ENCODE results near the gene KCTD1.

Gene KCTD1

DNA sequence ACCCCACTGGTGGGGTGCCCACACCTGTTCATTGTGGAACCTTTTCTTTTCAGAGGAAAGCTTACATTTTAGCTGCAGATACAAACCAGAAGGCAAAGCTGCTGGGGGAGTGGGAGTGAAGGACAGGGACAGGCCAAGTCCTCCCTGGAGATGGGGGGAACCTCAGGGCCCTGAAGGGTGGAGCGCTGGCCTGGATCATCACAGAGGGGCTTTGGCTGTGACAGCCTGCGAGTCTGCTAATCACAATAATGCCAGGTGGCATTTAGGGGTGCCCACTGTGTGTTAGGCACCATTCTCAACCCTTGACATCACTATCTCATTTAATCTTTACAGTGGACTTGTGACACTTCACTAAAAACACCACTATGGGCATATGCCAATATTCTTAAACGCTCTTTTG is 27.4 kb downstream of the KCTD1 start:
- FAIRE-seq: no peak
- TF ChIP-seq POLR2A (IDR thresholded peaks at IDR 0.05; ENCODE audit: low read depth, low read length): no peak
- DNase-seq (ENCODE audit: insufficient read length, low spot score): no peak

DNA sequence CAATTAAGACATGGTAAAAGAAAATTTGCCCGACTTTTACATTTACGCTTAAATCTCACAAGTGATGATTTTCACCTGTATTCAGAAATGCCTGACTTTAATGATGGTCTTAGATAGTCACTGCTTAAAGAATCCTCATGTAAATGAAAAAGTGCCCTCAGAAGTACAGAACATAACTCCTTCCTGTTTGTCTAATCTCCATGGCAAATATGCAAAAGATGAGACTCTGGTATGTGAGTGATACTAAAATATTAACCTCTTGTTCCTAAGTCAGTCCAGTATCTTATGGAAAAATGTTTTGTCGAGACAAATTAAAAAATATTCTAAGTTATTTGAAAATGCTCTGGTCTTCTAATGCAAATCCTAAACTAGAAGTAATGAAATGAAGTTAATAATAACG is 29.2 kb downstream of the KCTD1 start:
- TF ChIP-seq POLR2A (IDR thresholded peaks at IDR 0.05; ENCODE audit: low read depth, low read length): no peak
- DNase-seq (ENCODE audit: insufficient read length, low spot score) (no peak), FAIRE-seq (no peak)

DNA sequence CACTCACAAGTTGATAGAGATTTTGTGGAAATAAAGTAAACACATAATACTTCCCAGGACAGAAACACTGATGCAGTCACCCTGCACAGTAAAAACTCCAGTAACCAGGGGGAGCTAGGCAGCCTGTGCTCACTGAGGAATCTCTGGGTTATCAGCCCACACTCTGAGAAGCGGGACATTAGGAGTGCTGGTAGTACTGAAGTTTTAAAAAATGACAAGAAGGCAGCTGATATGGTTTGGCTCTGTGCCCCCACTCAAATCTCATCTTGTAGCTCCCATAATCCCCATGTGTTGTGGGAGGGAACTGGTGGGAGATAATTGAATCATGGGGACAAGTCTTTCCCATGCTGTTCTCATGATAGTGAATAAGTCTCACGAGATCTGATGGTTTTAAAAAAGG is 31.4 kb downstream of the KCTD1 start:
- no peak for TF ChIP-seq POLR2A (IDR thresholded peaks at IDR 0.05; ENCODE audit: low read depth, low read length)
- FAIRE-seq: no peak
- no peak for DNase-seq (ENCODE audit: insufficient read length, low spot score)

DNA sequence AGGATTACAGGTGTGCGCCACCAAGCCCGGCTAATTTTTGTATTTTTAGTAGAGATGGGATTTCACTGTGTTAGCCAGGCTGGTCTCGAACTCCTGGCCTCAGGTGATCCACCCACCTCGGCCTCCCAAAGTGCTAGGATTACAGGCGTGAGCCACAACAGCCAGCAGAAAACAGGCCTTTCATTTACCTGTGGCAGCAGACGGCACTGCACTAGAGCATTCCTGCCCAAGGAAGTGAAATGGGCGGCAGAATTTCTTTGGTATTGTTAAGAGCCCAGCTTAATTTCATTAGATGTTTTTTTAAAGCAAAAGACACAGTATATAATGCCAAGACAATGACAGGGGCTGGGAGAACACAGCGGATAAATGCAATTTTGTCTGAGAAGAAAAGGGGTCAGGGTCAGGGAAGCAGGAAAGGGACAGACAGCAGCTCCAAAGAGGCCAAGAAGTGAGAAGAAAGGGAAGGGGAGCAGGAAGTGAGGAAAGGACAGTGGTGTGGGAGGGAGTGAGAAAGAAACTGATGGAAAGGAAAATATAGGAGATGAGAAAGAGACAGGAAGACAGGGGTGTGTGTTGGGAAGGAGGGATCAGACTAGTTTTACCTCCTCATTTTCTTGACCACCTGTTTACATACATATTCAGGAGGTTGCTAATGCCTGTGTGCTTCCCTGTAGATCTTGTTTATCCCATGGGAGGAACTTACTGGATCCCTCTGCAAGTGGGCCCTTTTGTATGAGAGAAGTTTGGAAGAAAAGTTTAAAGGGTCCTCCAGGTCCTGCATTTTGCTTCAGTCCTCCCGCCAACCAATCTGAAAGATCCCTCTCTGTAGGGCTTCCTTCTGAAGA is 32.5 kb downstream of the KCTD1 start:
- FAIRE-seq (no peak), DNase-seq (ENCODE audit: insufficient read length, low spot score) (no peak)
- TF ChIP-seq POLR2A (IDR thresholded peaks at IDR 0.05; ENCODE audit: low read depth, low read length): no peak

DNA sequence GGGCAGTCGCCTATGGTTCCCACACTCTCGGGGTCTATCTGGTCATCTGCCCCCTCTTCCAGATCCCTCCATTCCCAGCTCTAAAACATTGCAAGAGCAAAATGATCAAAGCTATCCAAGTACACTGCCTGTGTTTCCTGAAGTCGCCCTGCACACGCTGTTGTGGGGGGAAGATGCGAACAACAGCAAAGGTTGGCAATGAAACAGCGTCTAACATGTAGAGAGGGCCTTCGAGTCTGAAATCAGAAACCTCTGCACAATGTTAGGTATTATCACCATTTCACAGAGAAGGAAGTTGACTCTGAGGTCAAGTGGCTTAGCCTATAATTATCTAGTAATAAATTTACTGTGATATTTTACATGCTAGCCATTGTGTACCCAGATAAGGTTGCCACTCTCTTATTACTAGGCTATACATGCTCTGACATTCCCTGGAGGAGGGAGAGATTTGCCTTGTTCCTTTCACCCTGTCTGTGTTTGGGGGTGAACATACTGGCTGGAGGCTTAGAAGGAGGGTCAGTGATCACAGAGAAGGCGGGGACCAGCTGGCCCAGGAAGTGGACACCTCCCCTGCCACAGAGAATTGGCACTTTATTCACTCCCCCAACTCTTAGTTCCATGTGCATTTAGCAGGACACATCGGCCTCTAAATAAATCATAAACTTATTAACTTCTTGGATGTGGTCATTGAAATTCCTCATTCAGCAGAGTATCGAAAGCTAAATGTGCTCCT is 36.8 kb downstream of the KCTD1 start:
- TF ChIP-seq POLR2A (IDR thresholded peaks at IDR 0.05; ENCODE audit: low read depth, low read length): no peak
- no peak for DNase-seq (ENCODE audit: insufficient read length, low spot score)
- FAIRE-seq: no peak

DNA sequence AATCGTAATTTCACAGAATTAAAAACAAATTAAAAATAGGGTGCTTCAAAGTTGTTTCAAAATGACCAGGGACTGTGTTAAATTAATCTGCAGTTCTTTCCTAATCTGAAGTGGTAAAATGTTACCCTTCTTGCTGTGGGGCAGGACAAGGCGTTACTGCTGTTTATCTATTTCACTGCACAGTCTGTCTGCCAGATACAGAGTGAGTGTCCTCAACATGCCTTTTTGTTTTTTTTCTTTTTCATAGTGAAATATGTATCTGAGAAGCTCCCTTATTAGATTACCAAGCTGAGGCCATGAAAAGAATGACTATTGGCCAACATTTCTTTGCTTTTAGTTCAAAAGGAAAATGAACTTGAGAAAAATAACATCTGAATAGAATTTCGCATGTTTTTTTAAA is 38.0 kb downstream of the KCTD1 start:
- DNase-seq (ENCODE audit: insufficient read length, low spot score): no peak
- no peak for TF ChIP-seq POLR2A (IDR thresholded peaks at IDR 0.05; ENCODE audit: low read depth, low read length)
- FAIRE-seq: no peak

DNA sequence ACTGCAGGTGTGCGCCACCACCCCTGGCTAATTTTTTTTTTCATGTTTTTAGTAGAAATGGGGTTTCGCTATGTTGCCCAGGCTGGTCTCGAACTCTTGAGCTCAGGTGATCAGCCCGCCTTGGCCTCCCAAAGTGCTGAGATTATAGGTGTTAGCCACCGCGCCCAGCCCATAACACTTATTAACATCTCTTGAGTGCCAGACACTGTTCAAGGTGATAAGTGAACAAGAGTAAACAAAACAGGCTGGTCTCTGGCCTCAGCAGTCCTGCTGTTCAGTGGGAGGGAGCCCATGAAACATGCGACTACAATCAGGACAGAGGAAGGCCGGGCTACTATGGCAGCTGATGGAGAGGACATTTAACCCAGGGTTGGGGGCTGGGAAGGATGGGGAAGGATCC is 42.3 kb downstream of the KCTD1 start:
- DNase-seq (ENCODE audit: insufficient read length, low spot score) (no peak), FAIRE-seq (no peak)
- TF ChIP-seq POLR2A (IDR thresholded peaks at IDR 0.05; ENCODE audit: low read depth, low read length): no peak

DNA sequence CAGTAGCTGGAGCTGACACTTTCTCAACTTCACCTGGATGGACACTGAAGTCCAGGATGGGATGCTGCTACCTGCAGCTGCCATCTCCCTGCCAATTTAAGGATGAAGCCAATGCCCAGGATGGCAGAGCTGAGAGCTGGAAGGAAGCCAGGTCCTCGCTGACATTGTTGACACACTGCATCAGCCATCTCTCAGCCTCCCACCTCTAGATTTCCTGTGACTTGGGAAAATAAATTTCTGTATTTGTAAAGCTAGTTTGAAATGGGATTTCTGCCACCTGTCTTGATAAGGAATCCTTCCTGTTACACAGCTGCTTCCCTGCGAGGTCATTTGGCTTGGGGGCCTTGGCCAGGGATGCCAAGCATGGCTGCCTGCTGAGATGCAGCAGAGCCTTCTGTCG is 43.5 kb downstream of the KCTD1 start:
- no peak for FAIRE-seq
- DNase-seq (ENCODE audit: insufficient read length, low spot score): no peak
- TF ChIP-seq POLR2A (IDR thresholded peaks at IDR 0.05; ENCODE audit: low read depth, low read length): no peak

DNA sequence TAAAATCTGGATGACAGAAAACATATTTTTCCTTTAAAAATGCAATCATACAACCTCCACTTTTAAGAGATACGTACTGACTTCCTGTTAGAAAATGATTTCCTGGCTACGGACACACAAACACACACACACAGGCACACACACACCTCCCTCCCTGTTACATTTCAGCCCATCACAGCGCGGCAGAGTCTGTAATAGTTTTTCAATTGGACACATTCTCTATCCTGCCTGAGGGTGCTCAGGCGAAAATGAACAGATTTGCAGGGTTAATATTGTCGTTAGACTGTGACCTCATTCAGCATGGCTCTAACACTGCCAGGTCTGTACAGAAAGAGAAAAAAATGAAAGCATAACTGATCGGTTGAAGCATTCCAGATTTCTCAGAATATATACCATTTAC is 45.0 kb downstream of the KCTD1 start:
- FAIRE-seq (no peak), DNase-seq (ENCODE audit: insufficient read length, low spot score) (no peak)
- no peak for TF ChIP-seq POLR2A (IDR thresholded peaks at IDR 0.05; ENCODE audit: low read depth, low read length)

DNA sequence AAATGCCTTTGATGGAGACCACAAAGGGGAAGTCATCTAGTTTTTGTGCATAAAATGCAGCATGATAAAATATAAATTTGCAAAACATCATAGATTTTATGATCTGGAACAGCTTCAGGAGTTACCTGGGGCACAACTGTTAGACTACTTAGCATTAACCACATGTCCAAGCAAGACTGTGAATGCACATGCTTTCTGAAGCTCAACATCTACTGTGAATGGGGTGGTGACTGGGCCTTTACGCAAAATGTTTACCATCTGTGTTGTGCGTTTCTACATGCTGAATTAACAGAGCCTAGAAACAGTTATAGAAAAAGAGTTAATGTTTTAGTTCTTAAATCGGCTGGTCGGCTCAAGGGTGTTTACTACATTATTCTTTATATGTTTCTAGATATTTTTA is 45.5 kb downstream of the KCTD1 start:
- DNase-seq (ENCODE audit: insufficient read length, low spot score) (no peak), FAIRE-seq (no peak)
- no peak for TF ChIP-seq POLR2A (IDR thresholded peaks at IDR 0.05; ENCODE audit: low read depth, low read length)

DNA sequence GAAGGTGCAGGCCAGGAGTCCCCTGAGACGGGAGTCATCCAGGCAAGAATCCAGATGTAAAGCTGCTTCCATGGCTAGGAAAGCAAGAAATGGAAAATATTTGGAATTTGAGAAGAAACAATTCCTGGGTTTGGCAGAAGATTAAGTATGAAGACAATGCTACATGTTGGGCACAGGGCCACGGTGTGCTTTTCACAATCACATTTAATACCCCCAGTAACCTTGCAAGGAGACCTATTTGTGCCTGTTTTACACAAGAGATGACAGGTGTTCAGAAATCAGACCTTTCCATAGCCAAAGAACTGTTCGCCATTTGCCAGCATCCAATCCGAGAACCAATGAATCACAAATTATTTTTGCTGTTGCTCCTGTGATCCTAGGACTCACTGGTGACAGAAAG is 50.5 kb downstream of the KCTD1 start:
- FAIRE-seq (no peak), DNase-seq (ENCODE audit: insufficient read length, low spot score) (no peak)
- TF ChIP-seq POLR2A (IDR thresholded peaks at IDR 0.05; ENCODE audit: low read depth, low read length): no peak

DNA sequence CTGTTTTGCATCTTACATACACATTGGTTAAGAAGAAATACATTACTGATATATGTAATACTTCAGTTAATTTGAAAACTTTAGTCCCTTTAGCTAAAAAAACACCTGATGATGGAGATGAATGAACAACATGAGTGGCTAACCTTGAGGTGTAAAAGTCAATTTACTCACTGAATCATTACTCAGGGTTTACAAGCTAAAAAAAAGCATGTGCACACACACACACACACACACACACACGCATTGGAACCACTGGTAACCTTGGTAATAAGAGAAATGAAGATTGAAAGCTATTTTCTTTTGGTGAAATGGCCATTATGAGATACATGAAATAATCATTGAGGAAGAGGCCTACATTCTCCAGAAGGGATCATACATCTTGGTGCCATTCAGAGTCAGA is 51.8 kb downstream of the KCTD1 start:
- no peak for TF ChIP-seq POLR2A (IDR thresholded peaks at IDR 0.05; ENCODE audit: low read depth, low read length)
- no peak for DNase-seq (ENCODE audit: insufficient read length, low spot score)
- FAIRE-seq: no peak

DNA sequence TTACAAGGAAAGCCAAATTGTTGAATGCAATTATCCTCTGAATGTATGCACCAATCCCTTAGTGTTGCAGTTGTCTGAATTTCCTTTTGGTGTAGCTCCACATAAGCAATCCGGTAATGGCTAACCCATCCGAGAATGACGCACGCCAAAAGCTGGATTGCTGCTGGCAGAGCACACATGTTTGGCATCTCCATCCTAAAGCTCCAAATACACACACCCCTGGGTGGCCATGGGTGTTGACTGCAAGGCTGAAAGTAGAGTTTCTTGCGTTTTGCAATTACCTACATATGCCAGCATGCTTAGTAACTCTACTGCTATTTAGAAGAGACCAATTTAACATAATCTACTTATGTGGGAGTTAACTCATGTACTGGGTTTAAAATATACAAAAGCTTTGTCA is 53.1 kb downstream of the KCTD1 start:
- FAIRE-seq (no peak), DNase-seq (ENCODE audit: insufficient read length, low spot score) (no peak)
- no peak for TF ChIP-seq POLR2A (IDR thresholded peaks at IDR 0.05; ENCODE audit: low read depth, low read length)

DNA sequence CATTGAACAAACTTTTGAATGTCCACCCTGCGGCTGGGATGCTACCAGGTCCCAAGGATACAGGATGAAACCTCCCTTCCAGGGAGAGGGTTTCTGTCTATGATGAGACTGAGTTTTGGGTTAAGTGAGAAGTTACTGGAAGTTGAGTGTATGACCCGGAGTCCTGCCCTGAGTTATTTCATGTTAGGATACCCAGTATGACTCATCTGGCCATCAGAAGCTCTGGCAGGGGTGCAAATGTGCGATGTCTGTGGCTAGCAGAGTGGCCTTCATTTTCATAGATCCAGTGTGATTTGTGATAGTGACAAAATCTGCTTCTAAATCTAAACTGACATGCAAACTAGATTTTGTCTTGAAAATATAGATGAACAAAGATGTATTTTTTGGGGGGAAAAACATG is 55.3 kb downstream of the KCTD1 start:
- FAIRE-seq: no peak
- TF ChIP-seq POLR2A (IDR thresholded peaks at IDR 0.05; ENCODE audit: low read depth, low read length): no peak
- no peak for DNase-seq (ENCODE audit: insufficient read length, low spot score)

DNA sequence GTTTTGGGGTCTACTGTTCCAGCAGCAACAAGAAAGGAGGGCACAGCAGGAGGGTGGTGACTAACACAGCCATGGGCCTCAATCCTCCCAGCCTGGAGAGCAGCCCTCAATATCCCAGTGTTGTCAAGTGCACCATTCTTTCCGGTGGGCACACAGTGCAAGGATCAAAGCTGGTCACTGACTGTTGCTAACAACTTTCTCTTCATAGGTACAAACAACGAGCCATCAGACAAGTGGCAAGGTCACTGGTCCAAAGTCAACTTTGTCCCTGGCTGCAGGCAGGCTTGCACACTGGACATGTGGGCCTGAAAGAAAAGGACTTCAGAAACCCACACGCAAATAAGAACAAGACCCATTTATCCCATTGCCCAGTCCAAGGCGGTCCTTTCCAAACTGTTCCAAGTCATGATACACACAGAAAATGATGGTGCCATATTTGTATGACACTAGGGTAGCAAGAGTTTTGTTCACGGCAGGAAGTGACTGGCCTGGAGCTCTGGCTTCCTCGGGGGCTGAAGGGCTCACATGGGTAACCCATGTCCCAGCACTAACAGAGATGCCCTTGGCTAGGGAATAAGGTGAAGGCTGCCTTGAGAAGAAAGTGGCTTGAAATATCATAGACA is 57.0 kb downstream of the KCTD1 start:
- no peak for TF ChIP-seq POLR2A (IDR thresholded peaks at IDR 0.05; ENCODE audit: low read depth, low read length)
- FAIRE-seq (no peak), DNase-seq (ENCODE audit: insufficient read length, low spot score) (no peak)
